GM19468 (cell line): Measurements from ENCODE around the gene KIF3C.
"Not testable (repeated sequence)": the region's sequence is repeated elsewhere in the genome, so short reads cannot be mapped to it uniquely, and the experiment has no call there.

Source experiments
- ATAC-seq: cut with Tn5 transposase; IDR thresholded peaks from one replicate; pipeline ENCODE4 v1.9.1; 2021; ENCODE audit warnings: mild to moderate bottlenecking, moderate library complexity, moderate number of reproducible peaks; ENCODE audit not compliant: unreplicated experiment; ENCODE audit errors: extremely low read depth

Gene KIF3C

GRCh38 chr2:25966531-25967270 is 15.6 kb downstream of the KIF3C start:
- ATAC-seq = no peak

- no peak for ATAC-seq
Measured at GRCh38 chr2:25964891-25965290, 17.4 kb downstream of the KIF3C start.

GRCh38 chr2:25960920-25961319 is 21.4 kb downstream of the KIF3C start:
- ATAC-seq = no peak

- ATAC-seq = no peak
Measured at GRCh38 chr2:25960396-25960795, 21.9 kb downstream of the KIF3C start.

- ATAC-seq = not testable (repeated sequence)
Measured at GRCh38 chr2:25958611-25959010, 23.7 kb downstream of the KIF3C start.

GRCh38 chr2:25957743-25958142 is 24.6 kb downstream of the KIF3C start:
- ATAC-seq = no peak

- no peak for ATAC-seq
Measured at GRCh38 chr2:25955869-25956535, 26.3 kb downstream of the KIF3C start.

GRCh38 chr2:25955036-25955435 is 27.3 kb downstream of the KIF3C start:
- no peak for ATAC-seq

GRCh38 chr2:25954199-25954752 is 28.0 kb downstream of the KIF3C start:
- no peak for ATAC-seq

GRCh38 chr2:25951071-25951547 is 31.2 kb downstream of the KIF3C start:
- no peak for ATAC-seq

- ATAC-seq = no peak
Measured at GRCh38 chr2:25948437-25948836, 33.9 kb downstream of the KIF3C start.

- no peak for ATAC-seq
Measured at GRCh38 chr2:25941042-25941441, 41.3 kb downstream of the KIF3C start.

GRCh38 chr2:25939257-25939668 is 43.0 kb downstream of the KIF3C start:
- no peak for ATAC-seq

GRCh38 chr2:25938345-25938744 is 44.0 kb downstream of the KIF3C start:
- ATAC-seq = no peak

- no peak for ATAC-seq
Measured at GRCh38 chr2:25936889-25937545, 45.3 kb downstream of the KIF3C start.

GRCh38 chr2:25933622-25934021 is 48.7 kb downstream of the KIF3C start:
- no peak for ATAC-seq

- no peak for ATAC-seq
Measured at GRCh38 chr2:25929789-25930473, 52.4 kb downstream of the KIF3C start.

GRCh38 chr2:25928668-25929067 is 53.6 kb downstream of the KIF3C start:
- no peak for ATAC-seq

GRCh38 chr2:25926984-25927756 is 55.1 kb downstream of the KIF3C start:
- ATAC-seq = no peak

- no peak for ATAC-seq
Measured at GRCh38 chr2:25922501-25922900, 59.8 kb downstream of the KIF3C start.
